Stimulated activated CD8-positive, alpha-beta memory T cell treated with anti-CD3 and anti-CD28 coated beads, Interleukin-4, amount 100 ng/mL, for 4 hours (primary cell): Measurements from ENCODE around the gene SPTBN1.

ENCODE experiments used
- DNase-seq, 2 donors: peaks; one replicate each; pipeline ENCODE4 v3.0.0-alpha.2; 2020; ENCODE audit warnings: low read depth in 2 of 2, low spot score in 1 of 2

The SPTBN1 gene

GRCh38 chr2:54667726-54668650 lies 211.9 kb downstream of the SPTBN1 start:
- no peak for DNase-seq

DNA sequence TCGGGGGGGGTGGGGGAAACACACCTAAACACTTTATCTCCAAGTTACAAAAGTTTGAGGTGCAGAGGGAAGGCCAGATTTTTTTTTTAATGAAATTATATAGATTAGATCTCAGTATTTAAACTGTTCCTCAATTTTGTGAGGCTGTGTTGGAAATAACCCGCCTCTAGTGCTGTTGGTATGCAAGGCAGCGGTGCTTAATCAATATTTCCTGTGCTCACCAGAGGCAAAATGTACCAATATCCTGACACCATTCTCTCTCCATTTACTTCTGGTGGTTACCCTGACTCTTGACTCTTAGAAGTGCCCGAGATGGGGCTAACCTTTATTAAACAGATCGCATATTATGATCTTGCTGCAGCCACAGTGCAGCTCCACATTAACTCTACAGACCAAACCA lies 212.6 kb downstream of the SPTBN1 start:
- DNase-seq = no peak

DNA sequence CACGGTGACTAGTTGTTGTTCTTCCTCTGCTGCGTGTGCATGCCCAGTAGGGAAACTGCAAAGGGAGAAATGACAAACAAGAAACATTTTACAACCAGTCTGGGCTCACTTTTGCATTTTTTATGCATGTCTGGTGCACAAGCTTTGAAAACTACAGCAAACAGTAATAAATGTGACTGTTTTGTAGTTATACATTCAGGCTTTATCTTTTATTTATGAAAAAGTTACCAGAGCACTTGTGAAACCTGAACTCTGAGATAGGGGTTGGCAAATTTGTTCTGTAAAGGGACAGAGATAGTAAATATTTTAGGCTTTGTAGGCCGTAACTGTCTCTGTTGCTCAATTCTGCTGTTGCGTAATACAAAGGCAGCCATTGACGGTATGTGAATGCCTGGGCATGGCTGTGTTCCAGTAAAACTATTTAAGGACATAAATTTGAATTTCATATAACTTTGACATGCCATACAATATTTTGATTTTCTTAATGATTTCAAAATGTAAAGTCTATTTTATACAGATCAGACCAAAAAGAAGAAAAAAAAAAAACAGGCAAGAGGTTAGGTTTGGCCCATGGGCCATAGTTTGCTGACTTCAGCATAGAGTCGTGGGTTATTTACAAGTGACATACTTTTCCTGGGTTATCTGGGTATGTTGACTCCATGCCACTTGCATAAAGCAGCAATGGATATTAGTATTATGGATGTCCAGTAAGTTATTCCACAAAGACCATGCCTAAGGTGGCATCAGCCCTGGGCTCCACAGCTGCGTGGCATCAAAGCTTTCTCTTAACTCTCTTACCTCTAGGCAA lies 213.8 kb downstream of the SPTBN1 start:
- no peak for DNase-seq

GRCh38 chr2:54670485-54671009 lies 214.4 kb downstream of the SPTBN1 start:
- no peak for DNase-seq

DNA sequence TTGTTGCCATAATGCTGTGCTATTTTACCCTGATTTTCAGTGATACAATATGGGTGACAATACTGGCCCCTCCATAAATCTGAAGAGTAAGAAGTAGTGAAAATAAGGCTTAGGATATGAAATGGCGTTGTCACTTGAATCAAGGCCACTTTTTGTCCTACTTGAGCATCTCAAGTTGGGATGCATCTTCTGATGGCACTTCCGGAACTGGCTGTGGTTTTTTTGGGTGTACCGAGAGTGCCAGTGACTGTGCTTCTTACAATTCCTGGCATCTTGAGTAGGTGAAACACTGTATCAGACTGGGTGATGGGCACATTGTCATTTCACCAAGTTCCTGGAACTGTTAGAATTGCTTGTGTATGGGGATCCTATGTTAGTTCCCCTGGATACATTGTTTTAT lies 214.9 kb downstream of the SPTBN1 start:
- no peak for DNase-seq

- DNase-seq = no peak
Measured at GRCh38 chr2:54671875-54672589, 215.9 kb downstream of the SPTBN1 start.

GRCh38 chr2:54672590-54673456 lies 216.7 kb downstream of the SPTBN1 start:
- DNase-seq = no peak

GRCh38 chr2:54673501-54673998 lies 217.4 kb downstream of the SPTBN1 start:
- no peak for DNase-seq

DNA sequence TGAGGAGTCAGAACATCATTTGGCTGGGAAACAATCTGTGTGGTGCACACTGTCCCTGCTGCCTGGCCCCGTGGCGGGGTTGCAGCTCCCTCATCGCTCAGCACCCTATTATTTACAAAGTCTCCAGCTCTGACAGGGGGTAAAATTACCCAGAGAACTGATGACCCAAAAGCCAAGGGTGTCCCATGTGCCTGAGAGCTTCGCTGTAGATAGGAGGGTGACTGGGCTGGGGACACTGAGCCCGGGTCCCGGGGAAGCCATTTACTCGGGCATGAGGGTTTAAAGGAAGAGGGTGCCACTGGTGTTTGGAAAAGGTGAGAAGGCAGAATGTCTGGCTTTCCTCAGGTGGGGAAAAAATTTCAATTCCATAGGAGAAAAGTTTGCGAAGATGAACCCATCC lies 219.2 kb downstream of the SPTBN1 start:
- DNase-seq = no peak

- DNase-seq = no peak
Measured at GRCh38 chr2:54675738-54676137, 219.6 kb downstream of the SPTBN1 start.

GRCh38 chr2:54676656-54677055 lies 220.5 kb downstream of the SPTBN1 start:
- DNase-seq = no peak

GRCh38 chr2:54677476-54678265 lies 221.5 kb downstream of the SPTBN1 start:
- no peak for DNase-seq

GRCh38 chr2:54678719-54679118 lies 222.6 kb downstream of the SPTBN1 start:
- DNase-seq = no peak

- DNase-seq = no peak
Measured at GRCh38 chr2:54680397-54681041, 224.4 kb downstream of the SPTBN1 start.

DNA sequence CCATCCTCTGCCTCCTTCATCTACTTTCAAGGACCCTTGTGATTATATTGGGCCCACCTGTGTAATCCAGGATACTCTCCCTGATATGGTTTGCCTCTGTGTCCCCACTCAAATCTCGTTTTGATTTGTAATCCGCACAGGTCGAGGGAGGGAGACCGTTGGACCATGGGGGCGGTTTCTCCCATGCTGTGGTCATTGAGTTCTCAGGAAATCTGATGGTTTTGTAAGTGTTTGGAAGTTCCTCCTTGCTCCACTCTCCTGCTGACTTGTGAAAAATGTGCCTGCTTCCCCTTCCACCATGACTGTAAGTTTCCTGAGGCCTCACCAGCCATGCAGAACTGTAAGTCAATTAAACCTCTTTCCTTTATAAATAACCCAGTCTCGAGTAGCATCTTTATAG lies 225.3 kb downstream of the SPTBN1 start:
- DNase-seq = no peak

GRCh38 chr2:54683596-54683995 lies 227.5 kb downstream of the SPTBN1 start:
- DNase-seq = no peak

DNA sequence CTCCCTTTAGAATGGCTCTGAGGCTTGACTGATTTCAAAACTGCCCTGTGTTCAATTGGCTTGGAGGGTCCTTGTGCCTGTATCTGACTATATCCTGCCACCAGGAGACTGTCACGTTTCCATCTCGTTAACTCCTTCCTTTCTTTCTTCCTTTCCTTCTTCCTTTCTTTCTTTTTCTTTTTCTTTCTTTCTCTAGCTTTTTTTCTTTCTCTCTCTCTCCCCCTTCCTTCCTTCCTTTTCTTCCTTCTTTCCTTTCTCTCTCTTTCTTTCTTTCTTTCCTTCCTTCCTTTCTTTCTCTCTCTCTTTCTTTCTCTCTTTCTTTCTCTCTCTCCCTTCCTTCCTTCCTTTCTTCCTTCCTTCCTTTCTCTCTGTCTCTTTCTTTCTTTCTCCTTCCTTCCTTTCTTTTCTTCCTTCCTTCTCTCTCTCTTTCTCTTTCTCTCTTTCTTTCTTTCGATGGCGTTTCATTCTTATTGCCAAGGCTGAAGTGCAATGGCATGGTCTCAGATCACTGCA lies 229.2 kb downstream of the SPTBN1 start:
- no peak for DNase-seq

GRCh38 chr2:54687595-54688152 lies 231.5 kb downstream of the SPTBN1 start:
- no peak for DNase-seq
